Measurements from ENCODE around the gene NUDT16L1.

GRCh38 chr16:4689091-4689671 is 4.2 kb upstream of the NUDT16L1 start:
- no peak for TF ChIP-seq CTCF (IDR thresholded peaks at IDR 0.05)
- TF ChIP-seq POLR2A (IDR thresholded peaks at IDR 0.05): no peak

All from testis (tissue), 2 donors.